HCT116 (cell line): ENCODE data around the gene ERC1. TPM values are rescaled to one million over a fixed set of nuclear protein-coding genes. Genes with fewer than 3 reads are reported as not detected.

Experiments used
- ATAC-seq: fragments of 200-7000 bp; cut with Tn5 transposase; 2 replicates; pipeline ENCODE4 v1.9.1; 2020; ENCODE audit warnings: mild to moderate bottlenecking, moderate library complexity
- BruUV-seq: library from RNA; stranded (reverse); fragments of 400-500 nt; replicated peaks from 2 replicates; lab custom pipeline; 2021; lab: Mats Ljungman, UMichigan
- CTCF ChIA-PET: fragments of 300-600 bp; sonication (Branson Sonifier 250); formaldehyde crosslinking; loops from one replicate; lab custom pipeline; 2021; ENCODE audit warnings: antibody characterized with exemption; lab: Charles Lee
- POLR2A ChIA-PET: fragments of 300-600, 350-600 bp; sonication (Branson Sonifier 250); formaldehyde crosslinking; loops from one replicate; lab custom pipeline; 2021; ENCODE audit warnings: antibody characterized with exemption; lab: Charles Lee
- RAD21 ChIA-PET, 2 experiments: fragments of 300-600 bp; sonication (Branson Sonifier 250); formaldehyde crosslinking; loops; one replicate each; lab custom pipeline; 2023; ENCODE audit warnings: low total read pairs in 2 of 2; ENCODE audit not compliant: uncharacterized antibody in 2 of 2, unreplicated experiment in 2 of 2, low non-redundant PET in 1 of 2; lab: Charles Lee
- DNase-seq: peaks from one replicate; pipeline ENCODE4 v3.0.0-alpha.2; 2010; ENCODE audit warnings: low read depth, low spot score
- H2AFZ ChIP-seq: fragments of 200-600 bp; shearing (Covaris generic), sonication (generic); 2 replicates; pipeline ENCODE4 v1.6.1; 2017; ENCODE audit warnings: low read depth, mixed run types, mixed read lengths, antibody characterized with exemption, low read length; ENCODE audit not compliant: poor library complexity, severe bottlenecking
- H3K27ac ChIP-seq: 2 replicates; pipeline ENCODE4 v1.5.1; 2012; ENCODE audit warnings: low read depth, low read length
- H3K27me3 ChIP-seq: fragments of 200-600 bp; sonication (generic); 2 replicates; pipeline ENCODE4 v1.6.1; 2016; ENCODE audit warnings: mixed run types, low read length, mixed read lengths; ENCODE audit not compliant: insufficient read depth
- H3K36me3 ChIP-seq, 2 experiments: fragments of 200-500 bp in 1 of 2; fragments of 200-600 bp in 1 of 2; sonication (Bioruptor generic) in 1 of 2; sonication (generic) in 1 of 2; 2 replicates each; pipeline versions ENCODE4 v1.5.1 to v1.6.1; 2014 to 2016; ENCODE audit warnings: low read length in 2 of 2, inconsistent platforms in 1 of 2, mixed read lengths in 1 of 2, mixed run types in 1 of 2; ENCODE audit not compliant: insufficient read depth in 2 of 2, control insufficient read depth in 1 of 2
- H3K4me1 ChIP-seq, 2 experiments: fragments of 200-600 bp in 1 of 2; sonication (generic) in 1 of 2; 2 replicates each; pipeline versions ENCODE4 v1.5.1 to v1.6.1; 2012 to 2017; ENCODE audit warnings: low read length in 2 of 2, inconsistent platforms in 1 of 2, mild to moderate bottlenecking in 1 of 2, mixed read lengths in 1 of 2, mixed run types in 1 of 2, moderate library complexity in 1 of 2; ENCODE audit not compliant: insufficient read depth in 2 of 2, control insufficient read depth in 1 of 2
- H3K4me2 ChIP-seq: fragments of 200-600 bp; sonication (generic); 2 replicates; pipeline ENCODE4 v1.6.1; 2017; ENCODE audit warnings: mixed run types, low read length, mixed read lengths
- H3K4me3 ChIP-seq, 2 experiments: fragments of 200-600 bp in 1 of 2; sonication (generic) in 1 of 2; replicated peaks in 1 of 2; 2 replicates each; pipeline ENCODE4 v1.5.1; 2011 to 2016; ENCODE audit warnings: low read length in 2 of 2, control low read depth in 1 of 2, low read depth in 1 of 2, mild to moderate bottlenecking in 1 of 2, mixed read lengths in 1 of 2, mixed run types in 1 of 2
- H3K79me2 ChIP-seq: fragments of 200-600 bp; sonication (generic); 2 replicates; pipeline ENCODE4 v1.6.1; 2017; ENCODE audit warnings: mild to moderate bottlenecking, mixed run types, low read length, moderate library complexity, mixed read lengths; ENCODE audit not compliant: insufficient read depth
- H3K9ac ChIP-seq: fragments of 200-600 bp; sonication (generic); 2 replicates; pipeline ENCODE4 v1.6.1; 2016; ENCODE audit warnings: low read length, mixed read lengths
- H3K9me2 ChIP-seq: fragments of 200-600 bp; sonication (generic), shearing (Covaris generic); 2 replicates; pipeline ENCODE4 v1.6.1; 2017; ENCODE audit warnings: mixed run types, mild to moderate bottlenecking, moderate library complexity; ENCODE audit not compliant: insufficient read depth
- H3K9me3 ChIP-seq, 2 experiments: fragments of 200-500 bp in 1 of 2; fragments of 200-600 bp in 1 of 2; sonication (Bioruptor generic) in 1 of 2; sonication (generic) in 1 of 2; 2 replicates each; pipeline ENCODE4 v1.6.1; 2014 to 2017; ENCODE audit warnings: low read length in 2 of 2, mixed read lengths in 2 of 2, inconsistent platforms in 1 of 2, low read depth in 1 of 2, mild to moderate bottlenecking in 1 of 2, mixed run types in 1 of 2, moderate library complexity in 1 of 2; ENCODE audit not compliant: control insufficient read depth in 1 of 2, insufficient read depth in 1 of 2
- H4K20me1 ChIP-seq: fragments of 200-600 bp; sonication (generic), shearing (Covaris generic); 2 replicates; pipeline ENCODE4 v1.6.1; 2017; ENCODE audit warnings: mixed run types, mild to moderate bottlenecking, moderate library complexity; ENCODE audit not compliant: insufficient read depth
- ATF3 ChIP-seq: IDR thresholded peaks from 2 replicates; pipeline ENCODE4 v1.6.1; 2012
- CBX3 ChIP-seq: IDR thresholded peaks from 2 replicates; pipeline ENCODE4 v1.6.1; 2012; ENCODE audit warnings: low read depth
- CEBPB ChIP-seq: IDR thresholded peaks from 2 replicates; pipeline ENCODE4 v1.6.1; 2012; ENCODE audit warnings: low read depth
- CTCF ChIP-seq, 3 experiments: fragments of 200-600 bp in 1 of 3; sonication (generic) in 1 of 3; IDR thresholded peaks in 2 of 3; conservative IDR thresholded peaks in 1 of 3; 2 replicates each; pipeline ENCODE4 v1.5.1; 2012 to 2017; ENCODE audit warnings: low read depth in 2 of 3, low read length in 2 of 3, antibody characterized with exemption in 1 of 3, borderline replicate concordance in 1 of 3, control low read depth in 1 of 3, mild to moderate bottlenecking in 1 of 3, mixed read lengths in 1 of 3, mixed run types in 1 of 3, moderate library complexity in 1 of 3; ENCODE audit not compliant: insufficient read depth in 1 of 3
- ELF1 ChIP-seq: IDR thresholded peaks from 2 replicates; pipeline ENCODE4 v1.6.1; 2012; ENCODE audit warnings: low read depth, borderline replicate concordance
- EZH2 ChIP-seq: fragments of 200-600 bp; sonication (generic); IDR thresholded peaks from 2 replicates; pipeline ENCODE4 v1.6.1; 2017; ENCODE audit warnings: antibody characterized with exemption, mixed run types
- FOSL1 ChIP-seq: IDR thresholded peaks from 2 replicates; pipeline ENCODE4 v1.6.1; 2012; ENCODE audit warnings: low read depth
- JUND ChIP-seq: IDR thresholded peaks from 2 replicates; pipeline ENCODE4 v1.6.1; 2012
- POLR2AphosphoS5 ChIP-seq: IDR thresholded peaks from 2 replicates; pipeline ENCODE4 v1.6.1; 2011; ENCODE audit warnings: mild to moderate bottlenecking, low read depth, low read length, moderate library complexity
- RAD21 ChIP-seq: IDR thresholded peaks from 2 replicates; pipeline ENCODE4 v1.6.1; 2012; ENCODE audit warnings: low read depth, mild to moderate bottlenecking
- SP1 ChIP-seq: IDR thresholded peaks from 2 replicates; pipeline ENCODE4 v1.6.1; 2012; ENCODE audit warnings: low read depth
- SRF ChIP-seq: IDR thresholded peaks from 2 replicates; pipeline ENCODE4 v1.6.1; 2012; ENCODE audit warnings: low read depth
- YY1 ChIP-seq: IDR thresholded peaks from 2 replicates; pipeline ENCODE4 v1.6.1; 2011; ENCODE audit warnings: low read length, low read depth, moderate library complexity, mild to moderate bottlenecking; ENCODE audit not compliant: insufficient replicate concordance; ENCODE audit errors: extremely low read depth
- ZBTB33 ChIP-seq: IDR thresholded peaks from 2 replicates; pipeline ENCODE4 v1.6.1; 2011; ENCODE audit warnings: mild to moderate bottlenecking, low read length, moderate library complexity; ENCODE audit not compliant: insufficient replicate concordance; ENCODE audit errors: extremely low read depth
- ZFX ChIP-seq: fragments of 450-650 bp; IDR thresholded peaks from 2 replicates; pipeline ENCODE4 v1.6.1; 2017
- ZNF274 ChIP-seq: fragments of 200-500 bp; sonication (Bioruptor generic); IDR thresholded peaks from 2 replicates; pipeline ENCODE4 v1.6.1; 2014; ENCODE audit warnings: mild to moderate bottlenecking, low read depth, low read length, inconsistent platforms
- intact Hi-C: fragments of 100-400 bp; cut with micrococcal nuclease; formaldehyde crosslinking; loops from 2 replicates; pipeline ENCODE4 v1.10.0; 2022
- total RNA-seq: library from RNA; stranded (reverse); gene quantifications from one replicate; pipeline ENCODE4 v1.2.1, GENCODE V29; 2021; ENCODE audit not compliant: unreplicated experiment

Gene ERC1
- total RNA-seq, 1 experiment from 2014 or later: 41.9 TPM

GRCh38 chr12:966724-967123 lies 24.3 kb upstream of the ERC1 start:
- Histone ChIP-seq H3K27me3 (no peaks in the 10 kb centered on the region), H3K4me1 (peaks cover 3 to 13% of the 10 kb centered on the region in 2 experiments; a peak in 3 of 4 replicates), H3K9me3 (no peaks in the 10 kb centered on the region), H3K27ac (no peak overlapping the region), H3K4me2 (no peak overlapping the region), H3K9me2 (no peaks in the 10 kb centered on the region), H3K79me2 (no peaks in the 10 kb centered on the region), H3K4me3 (no peak overlapping the region), H4K20me1 (no peaks in the 10 kb centered on the region), H2AFZ (no peak overlapping the region), H3K36me3 (no peaks in the 10 kb centered on the region), H3K9ac (no peak overlapping the region)
- ATAC-seq (no peak), DNase-seq (no peak)
- POLR2A ChIA-PET: no interaction called here
- TF ChIP-seq ZFX (no peak), ATF3 (no peak), RAD21 (no peak), POLR2AphosphoS5 (no peak), CEBPB (no peak), EZH2 (no peak), FOSL1 (no peak), JUND (no peak), ELF1 (no peak), ZNF274 (no peak), CTCF (IDR thresholded peaks at IDR 0.05 in 2 of 3, conservative IDR thresholded peaks at IDR 0.05 in 1 of 3; ENCODE audit: borderline replicate concordance in 1 of 3, insufficient read depth in 1 of 3, low read depth in 2 of 3, low read length in 2 of 3) (no peak), SP1 (no peak), YY1 (no peak), SRF (no peak), ZBTB33 (no peak), CBX3 (no peak)
- BruUV-seq: no TSS peak
- intact Hi-C loops: no loop called here
- CTCF ChIA-PET: no interaction called here
- RAD21 ChIA-PET: no interaction called here
